HepG2 (cell line): ENCODE data around the gene CLEC9A. TPM values are rescaled to one million over a fixed set of nuclear protein-coding genes. Genes with fewer than 3 reads are reported as not detected.

Experiments
- ATAC-seq: fragments of 200-7000 bp; cut with Tn5 transposase; 3 replicates; pipeline ENCODE4 v1.9.1; 2020; ENCODE audit warnings: mild to moderate bottlenecking, moderate library complexity
- BruUV-seq: library from RNA; stranded (reverse); fragments of 400-500 nt; replicated peaks from 2 replicates; lab custom pipeline; 2021; lab: Mats Ljungman, UMichigan
- CTCF ChIA-PET: fragments of 300-600 bp; formaldehyde crosslinking; extraction: SDS; loops from one replicate; lab custom pipeline; 2021; ENCODE audit warnings: low total read pairs, inconsistent platforms, low intra/inter-chr PET ratio; lab: Yijun Ruan, JAX
- POLR2A ChIA-PET: fragments of 350-600 bp; sonication (Branson Sonifier 250); formaldehyde crosslinking; loops from one replicate; lab custom pipeline; 2020; ENCODE audit warnings: antibody characterized with exemption, inconsistent platforms; lab: Yijun Ruan, JAX
- DNase-seq: peaks from one replicate; pipeline ENCODE4 v3.0.0-alpha.2; 2015; ENCODE audit warnings: low spot score
- FAIRE-seq: peaks from 3 replicates; lab custom pipeline; 2011; peaks lifted over from hg19 to GRCh38; lab: Jason Lieb, UNC
- H2AFZ ChIP-seq: one replicate; pipeline ENCODE4 v1.6.1; 2011; ENCODE audit warnings: low read length, inconsistent platforms
- H3K27ac ChIP-seq: fragments of 300-600 bp; 3 replicates; pipeline ENCODE4 v1.8.0; 2011; ENCODE audit warnings: mixed run types, mild to moderate bottlenecking, mixed read lengths, low read length, inconsistent platforms; ENCODE audit not compliant: insufficient read depth; ENCODE audit errors: extremely low read length
- H3K27me3 ChIP-seq, 2 experiments: fragments of 200-600 bp in 1 of 2; 2 replicates in 1 of 2; 3 replicates in 1 of 2; pipeline versions ENCODE4 v1.6.0 to v1.8.0; 2011; ENCODE audit warnings: low read length in 2 of 2, mild to moderate bottlenecking in 2 of 2, moderate library complexity in 2 of 2, inconsistent platforms in 1 of 2; ENCODE audit not compliant: insufficient read depth in 2 of 2, control insufficient read depth in 1 of 2
- H3K36me3 ChIP-seq, 2 experiments: fragments of 200-600 bp in 1 of 2; replicated peaks in 1 of 2; 2 replicates in 1 of 2; 3 replicates in 1 of 2; pipeline versions ENCODE4 v1.5.1 to v1.8.0; 2011; ENCODE audit warnings: low read length in 2 of 2, inconsistent platforms in 1 of 2; ENCODE audit not compliant: insufficient read depth in 2 of 2, control insufficient read depth in 1 of 2
- H3K4me1 ChIP-seq: 2 replicates; pipeline ENCODE4 v1.5.1; 2012; ENCODE audit warnings: low read length, inconsistent platforms; ENCODE audit not compliant: insufficient read depth
- H3K4me2 ChIP-seq: 2 replicates; pipeline ENCODE4 v1.6.0; 2011; ENCODE audit warnings: low read depth, low read length, inconsistent platforms
- H3K4me3 ChIP-seq, 3 experiments: fragments of 200-600 bp in 1 of 3; sonication (generic), shearing (Covaris generic) in 1 of 3; replicated peaks in 1 of 3; 2 replicates each; pipeline ENCODE4 v1.5.1; 2011 to 2016; ENCODE audit warnings: low read length in 3 of 3, inconsistent platforms in 2 of 3, low read depth in 2 of 3, mild to moderate bottlenecking in 2 of 3, control low read depth in 1 of 3, mixed read lengths in 1 of 3; ENCODE audit not compliant: insufficient read depth in 1 of 3
- H3K79me2 ChIP-seq: one replicate; pipeline ENCODE4 v1.6.1; 2011; ENCODE audit warnings: low read length, inconsistent platforms; ENCODE audit not compliant: insufficient read depth
- H3K9ac ChIP-seq: 2 replicates; pipeline ENCODE4 v1.6.0; 2011; ENCODE audit warnings: mild to moderate bottlenecking, low read depth, low read length, inconsistent platforms; ENCODE audit not compliant: insufficient read depth
- H3K9me3 ChIP-seq: 2 replicates; pipeline ENCODE4 v1.5.1; 2012; ENCODE audit warnings: mild to moderate bottlenecking, low read length
- H4K20me1 ChIP-seq: 2 replicates; pipeline ENCODE4 v1.6.0; 2011; ENCODE audit warnings: inconsistent platforms, mild to moderate bottlenecking, low read length, moderate library complexity; ENCODE audit not compliant: insufficient read depth
- DRAP1 ChIP-seq: IDR thresholded peaks from 2 replicates; pipeline ENCODE4 v1.6.1; 2016; ENCODE audit warnings: missing genetic modification reagents, missing compliant biosample characterization
- GPBP1L1 ChIP-seq: sonication (generic); formaldehyde crosslinking; IDR thresholded peaks from 2 replicates; pipeline ENCODE4 v1.5.0; 2020; ENCODE audit warnings: mild to moderate bottlenecking, missing genetic modification reagents
- RERE ChIP-seq: IDR thresholded peaks from 2 replicates; pipeline ENCODE4 v1.6.1; 2016; ENCODE audit warnings: low read depth, missing genetic modification reagents, missing compliant biosample characterization
- ZNF234 ChIP-seq: sonication (generic); formaldehyde crosslinking; conservative IDR thresholded peaks from 2 replicates; pipeline ENCODE4 v1.5.1; 2020; ENCODE audit warnings: mild to moderate bottlenecking, missing genetic modification reagents
- ZNF329 ChIP-seq: sonication (generic); formaldehyde crosslinking; IDR thresholded peaks from 2 replicates; pipeline ENCODE4 v1.9.0; 2021; ENCODE audit warnings: low read depth, mild to moderate bottlenecking, missing genetic modification reagents
- ZNF362 ChIP-seq: sonication (generic); formaldehyde crosslinking; IDR thresholded peaks from 2 replicates; pipeline ENCODE4 v1.4.0; 2020; ENCODE audit warnings: missing genetic modification reagents, mild to moderate bottlenecking, borderline replicate concordance
- ZNF383 ChIP-seq: sonication (generic); formaldehyde crosslinking; IDR thresholded peaks from 2 replicates; pipeline ENCODE4 v1.4.0; 2020; ENCODE audit warnings: missing genetic modification reagents, mild to moderate bottlenecking, borderline replicate concordance
- ZNF605 ChIP-seq: sonication (generic); formaldehyde crosslinking; IDR thresholded peaks from 2 replicates; pipeline ENCODE4 v1.8.0; 2022; ENCODE audit warnings: mild to moderate bottlenecking, missing genetic modification reagents
- WGBS: methylation state at CpG from one replicate; pipeline ENCODE4 v1.1.6; 2017; ENCODE audit warnings: low lambda C conversion rate; 5-methylcytosine and 5-hydroxymethylcytosine counted together
- in situ Hi-C: cut with HindIII; loops from 2 replicates; pipeline ENCODE4 v1.10.0; 2017; ENCODE audit warnings: low pct_unique_long_range_greater_than_20kb; ENCODE audit not compliant: extremely low pct_ligation_motif_present
- intact Hi-C: fragments of 100-400 bp; cut with micrococcal nuclease; formaldehyde crosslinking; loops from one replicate; pipeline ENCODE4 v1.10.0; 2022; ENCODE audit not compliant: unreplicated experiment
- polyA plus RNA-seq, 8 experiments: library from polyadenylated mRNA; depleted of rRNA in 3 of 8; stranded (reverse) in 7 of 8; unstranded in 1 of 8; fragments of >200 nt; fragmentation: Illumina TruSeq in 4 of 8; extraction: Trizol in 4 of 8; gene quantifications; 2 replicates each; pipeline versions ENCODE4 v1.2.1 to v1.2.3, GENCODE V29; 2011 to 2016; ENCODE audit warnings: low read depth in 4 of 8, missing spikeins in 1 of 8, mixed read lengths in 1 of 8; ENCODE audit not compliant: insufficient read depth in 1 of 8
- total RNA-seq, 5 experiments: library from RNA; depleted of rRNA; stranded (reverse); fragments of >200 nt; fragmentation: Illumina TruSeq; extraction: Trizol; gene quantifications; 2 replicates each; pipeline ENCODE4 v1.2.3, GENCODE V29; 2016; ENCODE audit warnings: low read depth in 1 of 5

Gene CLEC9A
- total and polyA plus RNA-seq, 2 of the 13 experiments (the other 11 are each of a cell fraction or from before 2014, with no cell fraction given): not detected

- FAIRE-seq: no peak
These were observed 34.8 kb downstream of the CLEC9A start for GRCh38 chr12:10065241-10065640.

More at GRCh38 chr12:10065241-10065640, 34.8 kb downstream of the CLEC9A start:
- POLR2A ChIA-PET: no interaction called here
- BruUV-seq: no TSS peak
- Histone ChIP-seq H2AFZ (no peak overlapping the region), H3K9ac (no peak overlapping the region), H3K27me3 (peaks cover 0 to 2% of the 10 kb centered on the region in 2 experiments; a peak in 1 of 5 replicates)
- in situ Hi-C loops: no loop called here
- TF ChIP-seq ZNF234 (CRISPR knock-in tag) (no peak), ZNF329 (CRISPR knock-in tag) (no peak), ZNF362 (no peak), ZNF605 (CRISPR knock-in tag) (no peak), DRAP1 (CRISPR knock-in tag) (no peak), ZNF383 (no peak), RERE (CRISPR knock-in tag) (no peak), GPBP1L1 (CRISPR knock-in tag) (no peak)
- TF ChIP-seq, all 625 proteins: peak for 0
- Histone ChIP-seq H3K4me2 (no peak overlapping the region), H3K36me3 (no peaks in the 10 kb centered on the region), H4K20me1 (no peaks in the 10 kb centered on the region), H3K4me3 (no peak overlapping the region), H3K27ac (no peak overlapping the region), H3K4me1 (no peaks in the 10 kb centered on the region), H3K79me2 (no peaks in the 10 kb centered on the region), H3K9me3 (no peaks in the 10 kb centered on the region)
- intact Hi-C loops: no loop called here
- ATAC-seq: no peak
- 28% methylated on average over 4 of the region's 4 CpGs for WGBS
- no peak for DNase-seq
- CTCF ChIA-PET: no interaction called here
